ENCODE measurements around the gene DNAH9.

Gene DNAH9

DNA sequence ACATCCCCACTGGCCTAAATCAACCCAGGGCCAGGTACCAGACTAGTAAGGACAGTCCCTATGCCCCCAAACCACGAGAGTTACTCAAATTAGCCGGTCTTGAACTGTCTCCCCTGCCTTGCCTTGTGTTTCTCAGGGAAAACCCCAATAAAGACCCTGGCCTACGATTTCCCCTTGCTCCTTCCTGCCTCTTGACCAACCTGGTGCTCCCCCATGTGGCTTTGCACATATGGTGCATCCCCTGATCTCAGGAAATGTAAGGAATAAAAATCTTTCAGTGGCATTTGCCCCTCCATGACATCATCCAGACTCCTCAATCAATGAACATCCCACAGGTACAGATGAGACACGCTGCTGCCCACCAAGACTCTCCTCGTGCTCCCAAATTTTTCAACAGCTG, 311.1 kb downstream of the DNAH9 start:
- no peaks in the 10 kb centered on the region for H3K79me2 ChIP-seq (ENCODE audit: insufficient read depth, low read depth)
- H3K4me2 ChIP-seq = no peak overlapping the region
- H3K9ac ChIP-seq = no peak overlapping the region
- H3K27me3 ChIP-seq (ENCODE audit: insufficient read depth, low read depth) = no peaks in the 10 kb centered on the region
- no peak overlapping the region for H3K27ac ChIP-seq
- no peaks in the 10 kb centered on the region for H3K36me3 ChIP-seq (ENCODE audit: insufficient read depth)
- no peaks in the 10 kb centered on the region for H3K4me1 ChIP-seq (ENCODE audit: low read depth, poor library complexity, severe bottlenecking)
- H4K20me1 ChIP-seq (ENCODE audit: insufficient read depth) = no peaks in the 10 kb centered on the region
- TF ChIP-seq, protein P1, sequence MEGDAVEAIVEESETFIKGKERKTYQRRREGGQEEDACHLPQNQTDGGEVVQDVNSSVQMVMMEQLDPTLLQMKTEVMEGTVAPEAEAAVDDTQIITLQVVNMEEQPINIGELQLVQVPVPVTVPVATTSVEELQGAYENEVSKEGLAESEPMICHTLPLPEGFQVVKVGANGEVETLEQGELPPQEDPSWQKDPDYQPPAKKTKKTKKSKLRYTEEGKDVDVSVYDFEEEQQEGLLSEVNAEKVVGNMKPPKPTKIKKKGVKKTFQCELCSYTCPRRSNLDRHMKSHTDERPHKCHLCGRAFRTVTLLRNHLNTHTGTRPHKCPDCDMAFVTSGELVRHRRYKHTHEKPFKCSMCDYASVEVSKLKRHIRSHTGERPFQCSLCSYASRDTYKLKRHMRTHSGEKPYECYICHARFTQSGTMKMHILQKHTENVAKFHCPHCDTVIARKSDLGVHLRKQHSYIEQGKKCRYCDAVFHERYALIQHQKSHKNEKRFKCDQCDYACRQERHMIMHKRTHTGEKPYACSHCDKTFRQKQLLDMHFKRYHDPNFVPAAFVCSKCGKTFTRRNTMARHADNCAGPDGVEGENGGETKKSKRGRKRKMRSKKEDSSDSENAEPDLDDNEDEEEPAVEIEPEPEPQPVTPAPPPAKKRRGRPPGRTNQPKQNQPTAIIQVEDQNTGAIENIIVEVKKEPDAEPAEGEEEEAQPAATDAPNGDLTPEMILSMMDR (conservative IDR thresholded peaks at IDR 0.05; ENCODE audit: low read depth, low read length) = no peak
- H2AFZ ChIP-seq (ENCODE audit: low read depth) = no peak overlapping the region
- H3K4me3 ChIP-seq (IDR thresholded peaks at IDR 0.05; ENCODE audit: insufficient read depth, low read depth, low read length) = no peak overlapping the region

DNA sequence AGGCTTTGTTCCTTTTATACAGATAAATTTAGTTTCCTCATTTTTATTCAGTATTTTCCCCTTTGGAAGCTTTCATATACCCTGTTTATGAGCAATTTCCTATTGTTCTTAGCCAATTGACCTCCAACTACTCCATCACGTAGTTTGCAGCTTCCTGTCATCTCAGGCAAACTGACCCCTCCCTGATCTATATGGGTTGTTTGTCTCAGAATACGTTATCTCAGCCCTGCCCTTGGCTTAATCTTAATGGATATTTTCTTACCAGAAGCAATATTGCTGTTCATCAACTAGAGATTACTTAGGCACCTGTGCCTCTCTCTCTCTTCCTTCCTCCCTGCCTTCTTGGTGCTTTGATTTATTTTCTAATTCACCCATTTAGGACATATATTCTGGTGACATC, 317.8 kb downstream of the DNAH9 start:
- Histone ChIP-seq H3K27ac (no peak overlapping the region), H3K9ac (no peak overlapping the region), H3K27me3 (ENCODE audit: insufficient read depth, low read depth) (no peaks in the 10 kb centered on the region), H2AFZ (ENCODE audit: low read depth) (no peak overlapping the region), H3K4me3 (IDR thresholded peaks at IDR 0.05; ENCODE audit: insufficient read depth, low read depth, low read length) (no peak overlapping the region), H3K36me3 (ENCODE audit: insufficient read depth) (no peaks in the 10 kb centered on the region), H3K4me2 (no peak overlapping the region), H3K4me1 (ENCODE audit: low read depth, poor library complexity, severe bottlenecking) (no peaks in the 10 kb centered on the region), H3K79me2 (ENCODE audit: insufficient read depth, low read depth) (no peaks in the 10 kb centered on the region), H4K20me1 (ENCODE audit: insufficient read depth) (no peaks in the 10 kb centered on the region)
- TF ChIP-seq, protein P1 (conservative IDR thresholded peaks at IDR 0.05; ENCODE audit: low read depth, low read length) = no peak

DNA sequence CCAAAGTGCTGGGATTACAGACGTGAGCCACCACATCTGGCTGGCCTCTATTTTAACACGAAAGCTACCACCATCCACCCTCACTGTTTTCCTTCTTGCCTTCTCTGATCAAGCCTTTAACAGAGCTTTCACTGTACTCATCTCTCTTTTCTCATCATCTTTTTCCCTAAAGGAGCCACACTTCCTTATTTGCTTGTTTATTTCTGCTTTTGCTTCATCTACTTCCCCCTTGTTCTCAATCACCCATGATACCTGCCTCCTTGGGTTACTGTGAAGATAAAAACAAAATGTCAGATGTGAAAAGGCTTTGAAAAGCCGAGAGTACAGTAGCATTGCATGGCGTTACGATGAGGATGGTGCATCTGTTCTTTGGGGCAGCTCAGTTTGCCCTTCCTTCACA, 319.1 kb downstream of the DNAH9 start:
- H3K27ac ChIP-seq = no peak overlapping the region
- H3K27me3 ChIP-seq (ENCODE audit: insufficient read depth, low read depth) = no peaks in the 10 kb centered on the region
- H3K36me3 ChIP-seq (ENCODE audit: insufficient read depth) = no peaks in the 10 kb centered on the region
- H3K4me2 ChIP-seq = no peak overlapping the region
- no peaks in the 10 kb centered on the region for H3K79me2 ChIP-seq (ENCODE audit: insufficient read depth, low read depth)
- H3K9ac ChIP-seq = no peak overlapping the region
- no peaks in the 10 kb centered on the region for H4K20me1 ChIP-seq (ENCODE audit: insufficient read depth)
- no peak overlapping the region for H2AFZ ChIP-seq (ENCODE audit: low read depth)
- H3K4me1 ChIP-seq (ENCODE audit: low read depth, poor library complexity, severe bottlenecking) = no peaks in the 10 kb centered on the region
- TF ChIP-seq, protein P1 (conservative IDR thresholded peaks at IDR 0.05; ENCODE audit: low read depth, low read length) = no peak
- H3K4me3 ChIP-seq (IDR thresholded peaks at IDR 0.05; ENCODE audit: insufficient read depth, low read depth, low read length) = no peak overlapping the region

DNA sequence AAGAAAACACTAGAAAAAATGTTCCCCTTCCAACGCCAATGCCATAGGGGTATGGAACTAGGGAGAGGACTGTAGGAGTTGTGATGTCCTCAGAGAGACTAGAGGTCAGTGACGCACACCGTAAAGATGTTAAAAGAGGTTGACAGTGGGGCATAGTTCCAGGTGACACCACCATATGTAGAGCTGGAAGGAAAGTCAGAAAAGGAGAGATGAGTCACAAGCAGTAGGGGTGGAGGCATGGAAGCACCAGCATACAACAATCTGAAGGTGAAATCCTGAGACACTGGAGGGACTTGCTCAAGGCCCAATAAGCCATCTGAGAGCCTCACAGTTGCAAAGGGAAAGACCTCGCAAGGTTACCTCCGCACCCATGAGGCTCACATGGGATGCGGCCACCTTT, 323.0 kb downstream of the DNAH9 start:
- no peak overlapping the region for H3K9ac ChIP-seq
- H3K4me1 ChIP-seq (ENCODE audit: low read depth, poor library complexity, severe bottlenecking) = no peaks in the 10 kb centered on the region
- no peaks in the 10 kb centered on the region for H3K27me3 ChIP-seq (ENCODE audit: insufficient read depth, low read depth)
- no peak overlapping the region for H3K27ac ChIP-seq
- no peaks in the 10 kb centered on the region for H3K79me2 ChIP-seq (ENCODE audit: insufficient read depth, low read depth)
- H2AFZ ChIP-seq (ENCODE audit: low read depth) = no peak overlapping the region
- H4K20me1 ChIP-seq (ENCODE audit: insufficient read depth) = no peaks in the 10 kb centered on the region
- no peak overlapping the region for H3K4me3 ChIP-seq (IDR thresholded peaks at IDR 0.05; ENCODE audit: insufficient read depth, low read depth, low read length)
- no peaks in the 10 kb centered on the region for H3K36me3 ChIP-seq (ENCODE audit: insufficient read depth)
- TF ChIP-seq, protein P1 (conservative IDR thresholded peaks at IDR 0.05; ENCODE audit: low read depth, low read length) = no peak
- no peak overlapping the region for H3K4me2 ChIP-seq

DNA sequence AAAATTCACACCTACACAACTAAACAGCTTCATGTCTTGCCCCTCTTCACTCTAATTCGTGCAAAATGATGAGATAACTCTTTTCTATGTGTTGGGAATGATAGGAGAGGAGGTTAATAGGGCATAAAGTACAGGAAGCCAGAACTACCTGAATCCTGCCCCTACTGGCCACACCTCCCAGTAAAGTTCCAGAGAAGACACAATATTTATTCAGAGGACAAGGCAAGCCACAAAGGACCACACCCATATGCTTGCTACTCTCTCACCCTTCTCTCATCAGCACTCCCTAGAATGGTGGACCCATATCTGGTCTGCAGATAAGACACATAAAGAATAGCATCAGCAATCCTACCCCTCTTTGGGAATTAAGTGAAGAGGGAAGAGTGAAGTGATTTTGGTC, 324.4 kb downstream of the DNAH9 start:
- Histone ChIP-seq H2AFZ (ENCODE audit: low read depth) (no peak overlapping the region), H3K4me3 (IDR thresholded peaks at IDR 0.05; ENCODE audit: insufficient read depth, low read depth, low read length) (no peak overlapping the region), H3K27me3 (ENCODE audit: insufficient read depth, low read depth) (no peaks in the 10 kb centered on the region), H3K4me2 (no peak overlapping the region), H4K20me1 (ENCODE audit: insufficient read depth) (no peaks in the 10 kb centered on the region), H3K36me3 (ENCODE audit: insufficient read depth) (no peaks in the 10 kb centered on the region), H3K9ac (no peak overlapping the region), H3K27ac (no peak overlapping the region), H3K79me2 (ENCODE audit: insufficient read depth, low read depth) (no peaks in the 10 kb centered on the region), H3K4me1 (ENCODE audit: low read depth, poor library complexity, severe bottlenecking) (no peaks in the 10 kb centered on the region)
- TF ChIP-seq, protein P1 (conservative IDR thresholded peaks at IDR 0.05; ENCODE audit: low read depth, low read length) = no peak

All from KMS-11 (cell line).